ENCODE measurements around the gene CFAP46. TPM values are rescaled to one million over a fixed set of nuclear protein-coding genes. Genes with fewer than 3 reads are reported as not detected.

Gene CFAP46
- total and polyA plus RNA-seq, 2 experiments from 2014 or later, result 3.1 to 5.4 TPM

DNA sequence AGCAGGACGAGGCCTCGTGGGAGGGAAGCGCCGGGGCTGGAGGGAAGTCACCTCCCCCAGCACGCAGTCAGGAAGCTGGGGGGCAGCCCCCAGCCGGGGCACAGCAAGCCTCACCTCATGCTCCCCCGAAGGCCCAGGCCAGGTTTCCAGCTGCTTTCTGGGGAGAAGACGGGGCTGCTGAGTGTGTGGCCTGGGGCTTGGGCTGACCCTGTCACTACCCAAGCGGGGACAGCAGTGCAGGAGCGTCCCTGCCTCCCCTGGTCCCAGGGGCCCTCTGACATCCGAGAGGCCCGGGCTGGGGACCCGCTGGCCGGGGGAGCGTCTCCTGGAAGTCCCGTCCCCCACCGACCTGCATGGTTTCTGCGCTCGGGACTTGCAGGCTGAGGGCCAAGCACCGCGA lies 136.8 kb downstream of the CFAP46 start:
- Mint-ChIP-seq H3K27me3 (ENCODE audit: insufficient read depth, low read depth, poor library complexity) (peaks cover 10% of the 10 kb centered on the region), H3K27ac (no peak overlapping the region), H3K36me3 (ENCODE audit: low read depth) (no peaks in the 10 kb centered on the region; the same call in 2 of the 3 replicates), H3K4me1 (peaks cover 4% of the 10 kb centered on the region; the same call in 1 of the 3 replicates), H3K9me3 (0 out of 3 replicates have a peak, but pooled peaks cover 3% of the 10 kb centered on the region), H3K4me3 (no peak overlapping the region)
- no peaks in the 10 kb centered on the region for H3K27me3 ChIP-seq (ENCODE audit: insufficient read depth)
- TF ChIP-seq EZH2phosphoT487 (IDR thresholded peaks at IDR 0.05; ENCODE audit: unreplicated experiment), result no peak
- no peak for TF ChIP-seq CREB1 (CRISPR knock-in tag; IDR thresholded peaks at IDR 0.05; ENCODE audit: low read depth)
- no peak for TF ChIP-seq ZNF331 (CRISPR knock-in tag; IDR thresholded peaks at IDR 0.05; ENCODE audit: low read depth)
- TF ChIP-seq EZH2 (IDR thresholded peaks at IDR 0.05; ENCODE audit: low read depth, unreplicated experiment), result no peak
- no peak for TF ChIP-seq NANOG (IDR thresholded peaks at IDR 0.05; ENCODE audit: borderline replicate concordance)
- TF ChIP-seq POLR2AphosphoS5 (IDR thresholded peaks at IDR 0.05; ENCODE audit: low read depth), result no peak
- no peak for TF ChIP-seq ZNF114 (CRISPR knock-in tag; IDR thresholded peaks at IDR 0.05)
- TF ChIP-seq, protein P1, sequence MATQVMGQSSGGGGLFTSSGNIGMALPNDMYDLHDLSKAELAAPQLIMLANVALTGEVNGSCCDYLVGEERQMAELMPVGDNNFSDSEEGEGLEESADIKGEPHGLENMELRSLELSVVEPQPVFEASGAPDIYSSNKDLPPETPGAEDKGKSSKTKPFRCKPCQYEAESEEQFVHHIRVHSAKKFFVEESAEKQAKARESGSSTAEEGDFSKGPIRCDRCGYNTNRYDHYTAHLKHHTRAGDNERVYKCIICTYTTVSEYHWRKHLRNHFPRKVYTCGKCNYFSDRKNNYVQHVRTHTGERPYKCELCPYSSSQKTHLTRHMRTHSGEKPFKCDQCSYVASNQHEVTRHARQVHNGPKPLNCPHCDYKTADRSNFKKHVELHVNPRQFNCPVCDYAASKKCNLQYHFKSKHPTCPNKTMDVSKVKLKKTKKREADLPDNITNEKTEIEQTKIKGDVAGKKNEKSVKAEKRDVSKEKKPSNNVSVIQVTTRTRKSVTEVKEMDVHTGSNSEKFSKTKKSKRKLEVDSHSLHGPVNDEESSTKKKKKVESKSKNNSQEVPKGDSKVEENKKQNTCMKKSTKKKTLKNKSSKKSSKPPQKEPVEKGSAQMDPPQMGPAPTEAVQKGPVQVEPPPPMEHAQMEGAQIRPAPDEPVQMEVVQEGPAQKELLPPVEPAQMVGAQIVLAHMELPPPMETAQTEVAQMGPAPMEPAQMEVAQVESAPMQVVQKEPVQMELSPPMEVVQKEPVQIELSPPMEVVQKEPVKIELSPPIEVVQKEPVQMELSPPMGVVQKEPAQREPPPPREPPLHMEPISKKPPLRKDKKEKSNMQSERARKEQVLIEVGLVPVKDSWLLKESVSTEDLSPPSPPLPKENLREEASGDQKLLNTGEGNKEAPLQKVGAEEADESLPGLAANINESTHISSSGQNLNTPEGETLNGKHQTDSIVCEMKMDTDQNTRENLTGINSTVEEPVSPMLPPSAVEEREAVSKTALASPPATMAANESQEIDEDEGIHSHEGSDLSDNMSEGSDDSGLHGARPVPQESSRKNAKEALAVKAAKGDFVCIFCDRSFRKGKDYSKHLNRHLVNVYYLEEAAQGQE (IDR thresholded peaks at IDR 0.05; ENCODE audit: unreplicated experiment), result no peak
- no peak for TF ChIP-seq STAT1 (IDR thresholded peaks at IDR 0.05; ENCODE audit: unreplicated experiment)
- TF ChIP-seq, protein P2, sequence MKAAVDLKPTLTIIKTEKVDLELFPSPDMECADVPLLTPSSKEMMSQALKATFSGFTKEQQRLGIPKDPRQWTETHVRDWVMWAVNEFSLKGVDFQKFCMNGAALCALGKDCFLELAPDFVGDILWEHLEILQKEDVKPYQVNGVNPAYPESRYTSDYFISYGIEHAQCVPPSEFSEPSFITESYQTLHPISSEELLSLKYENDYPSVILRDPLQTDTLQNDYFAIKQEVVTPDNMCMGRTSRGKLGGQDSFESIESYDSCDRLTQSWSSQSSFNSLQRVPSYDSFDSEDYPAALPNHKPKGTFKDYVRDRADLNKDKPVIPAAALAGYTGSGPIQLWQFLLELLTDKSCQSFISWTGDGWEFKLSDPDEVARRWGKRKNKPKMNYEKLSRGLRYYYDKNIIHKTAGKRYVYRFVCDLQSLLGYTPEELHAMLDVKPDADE (IDR thresholded peaks at IDR 0.05), result no peak
- TF ChIP-seq, protein P3, sequence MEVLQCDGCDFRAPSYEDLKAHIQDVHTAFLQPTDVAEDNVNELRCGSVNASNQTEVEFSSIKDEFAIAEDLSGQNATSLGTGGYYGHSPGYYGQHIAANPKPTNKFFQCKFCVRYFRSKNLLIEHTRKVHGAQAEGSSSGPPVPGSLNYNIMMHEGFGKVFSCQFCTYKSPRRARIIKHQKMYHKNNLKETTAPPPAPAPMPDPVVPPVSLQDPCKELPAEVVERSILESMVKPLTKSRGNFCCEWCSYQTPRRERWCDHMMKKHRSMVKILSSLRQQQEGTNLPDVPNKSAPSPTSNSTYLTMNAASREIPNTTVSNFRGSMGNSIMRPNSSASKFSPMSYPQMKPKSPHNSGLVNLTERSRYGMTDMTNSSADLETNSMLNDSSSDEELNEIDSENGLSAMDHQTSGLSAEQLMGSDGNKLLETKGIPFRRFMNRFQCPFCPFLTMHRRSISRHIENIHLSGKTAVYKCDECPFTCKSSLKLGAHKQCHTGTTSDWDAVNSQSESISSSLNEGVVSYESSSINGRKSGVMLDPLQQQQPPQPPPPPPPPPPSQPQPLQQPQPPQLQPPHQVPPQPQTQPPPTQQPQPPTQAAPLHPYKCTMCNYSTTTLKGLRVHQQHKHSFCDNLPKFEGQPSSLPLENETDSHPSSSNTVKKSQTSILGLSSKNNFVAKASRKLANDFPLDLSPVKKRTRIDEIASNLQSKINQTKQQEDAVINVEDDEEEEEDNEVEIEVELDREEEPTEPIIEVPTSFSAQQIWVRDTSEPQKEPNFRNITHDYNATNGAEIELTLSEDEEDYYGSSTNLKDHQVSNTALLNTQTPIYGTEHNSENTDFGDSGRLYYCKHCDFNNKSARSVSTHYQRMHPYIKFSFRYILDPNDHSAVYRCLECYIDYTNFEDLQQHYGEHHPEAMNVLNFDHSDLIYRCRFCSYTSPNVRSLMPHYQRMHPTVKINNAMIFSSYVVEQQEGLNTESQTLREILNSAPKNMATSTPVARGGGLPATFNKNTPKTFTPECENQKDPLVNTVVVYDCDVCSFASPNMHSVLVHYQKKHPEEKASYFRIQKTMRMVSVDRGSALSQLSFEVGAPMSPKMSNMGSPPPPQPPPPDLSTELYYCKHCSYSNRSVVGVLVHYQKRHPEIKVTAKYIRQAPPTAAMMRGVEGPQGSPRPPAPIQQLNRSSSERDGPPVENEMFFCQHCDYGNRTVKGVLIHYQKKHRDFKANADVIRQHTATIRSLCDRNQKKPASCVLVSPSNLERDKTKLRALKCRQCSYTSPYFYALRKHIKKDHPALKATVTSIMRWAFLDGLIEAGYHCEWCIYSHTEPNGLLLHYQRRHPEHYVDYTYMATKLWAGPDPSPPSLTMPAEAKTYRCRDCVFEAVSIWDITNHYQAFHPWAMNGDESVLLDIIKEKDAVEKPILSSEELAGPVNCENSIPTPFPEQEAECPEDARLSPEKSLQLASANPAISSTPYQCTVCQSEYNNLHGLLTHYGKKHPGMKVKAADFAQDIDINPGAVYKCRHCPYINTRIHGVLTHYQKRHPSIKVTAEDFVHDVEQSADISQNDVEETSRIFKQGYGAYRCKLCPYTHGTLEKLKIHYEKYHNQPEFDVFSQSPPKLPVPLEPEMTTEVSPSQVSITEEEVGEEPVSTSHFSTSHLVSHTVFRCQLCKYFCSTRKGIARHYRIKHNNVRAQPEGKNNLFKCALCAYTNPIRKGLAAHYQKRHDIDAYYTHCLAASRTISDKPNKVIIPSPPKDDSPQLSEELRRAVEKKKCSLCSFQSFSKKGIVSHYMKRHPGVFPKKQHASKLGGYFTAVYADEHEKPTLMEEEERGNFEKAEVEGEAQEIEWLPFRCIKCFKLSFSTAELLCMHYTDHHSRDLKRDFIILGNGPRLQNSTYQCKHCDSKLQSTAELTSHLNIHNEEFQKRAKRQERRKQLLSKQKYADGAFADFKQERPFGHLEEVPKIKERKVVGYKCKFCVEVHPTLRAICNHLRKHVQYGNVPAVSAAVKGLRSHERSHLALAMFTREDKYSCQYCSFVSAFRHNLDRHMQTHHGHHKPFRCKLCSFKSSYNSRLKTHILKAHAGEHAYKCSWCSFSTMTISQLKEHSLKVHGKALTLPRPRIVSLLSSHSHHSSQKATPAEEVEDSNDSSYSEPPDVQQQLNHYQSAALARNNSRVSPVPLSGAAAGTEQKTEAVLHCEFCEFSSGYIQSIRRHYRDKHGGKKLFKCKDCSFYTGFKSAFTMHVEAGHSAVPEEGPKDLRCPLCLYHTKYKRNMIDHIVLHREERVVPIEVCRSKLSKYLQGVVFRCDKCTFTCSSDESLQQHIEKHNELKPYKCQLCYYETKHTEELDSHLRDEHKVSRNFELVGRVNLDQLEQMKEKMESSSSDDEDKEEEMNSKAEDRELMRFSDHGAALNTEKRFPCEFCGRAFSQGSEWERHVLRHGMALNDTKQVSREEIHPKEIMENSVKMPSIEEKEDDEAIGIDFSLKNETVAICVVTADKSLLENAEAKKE (CRISPR knock-in tag; IDR thresholded peaks at IDR 0.05), result no peak
- TF ChIP-seq, protein P4, sequence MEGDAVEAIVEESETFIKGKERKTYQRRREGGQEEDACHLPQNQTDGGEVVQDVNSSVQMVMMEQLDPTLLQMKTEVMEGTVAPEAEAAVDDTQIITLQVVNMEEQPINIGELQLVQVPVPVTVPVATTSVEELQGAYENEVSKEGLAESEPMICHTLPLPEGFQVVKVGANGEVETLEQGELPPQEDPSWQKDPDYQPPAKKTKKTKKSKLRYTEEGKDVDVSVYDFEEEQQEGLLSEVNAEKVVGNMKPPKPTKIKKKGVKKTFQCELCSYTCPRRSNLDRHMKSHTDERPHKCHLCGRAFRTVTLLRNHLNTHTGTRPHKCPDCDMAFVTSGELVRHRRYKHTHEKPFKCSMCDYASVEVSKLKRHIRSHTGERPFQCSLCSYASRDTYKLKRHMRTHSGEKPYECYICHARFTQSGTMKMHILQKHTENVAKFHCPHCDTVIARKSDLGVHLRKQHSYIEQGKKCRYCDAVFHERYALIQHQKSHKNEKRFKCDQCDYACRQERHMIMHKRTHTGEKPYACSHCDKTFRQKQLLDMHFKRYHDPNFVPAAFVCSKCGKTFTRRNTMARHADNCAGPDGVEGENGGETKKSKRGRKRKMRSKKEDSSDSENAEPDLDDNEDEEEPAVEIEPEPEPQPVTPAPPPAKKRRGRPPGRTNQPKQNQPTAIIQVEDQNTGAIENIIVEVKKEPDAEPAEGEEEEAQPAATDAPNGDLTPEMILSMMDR (conservative IDR thresholded peaks at IDR 0.05; ENCODE audit: low read depth in 2 of 2), result no peak
- no peak for TF ChIP-seq JUNB (IDR thresholded peaks at IDR 0.05; ENCODE audit: unreplicated experiment)
- H3K27ac ChIP-seq (ENCODE audit: low read depth), result no peak overlapping the region
- no peaks in the 10 kb centered on the region for H3K36me3 ChIP-seq (ENCODE audit: insufficient read depth)
- H4K20me1 ChIP-seq (replicated peaks; ENCODE audit: insufficient read depth), result no peaks in the 10 kb centered on the region
- ATAC-seq (no peak), DNase-seq (ENCODE audit: low spot score) (no peak)
- no peak overlapping the region for H3K4me3 ChIP-seq
- H3K4me1 ChIP-seq (ENCODE audit: insufficient read depth), result no peaks in the 10 kb centered on the region
- no peaks in the 10 kb centered on the region for H3K9me2 ChIP-seq (ENCODE audit: insufficient read depth)
- no peak overlapping the region for H2AFZ ChIP-seq
- H3F3A ChIP-seq (replicated peaks; ENCODE audit: low read depth), result no peaks in the 10 kb centered on the region
- no peak overlapping the region for H3K4me2 ChIP-seq
- H3K79me2 ChIP-seq (replicated peaks; ENCODE audit: insufficient read depth), result no peaks in the 10 kb centered on the region
